H1 (cell line): ENCODE data around the gene DNAJB1. TPM values are rescaled to one million over a fixed set of nuclear protein-coding genes. Genes with fewer than 3 reads are reported as not detected.
A peak's percentile ranks its signal among the peaks of the same experiment; 100 is the strongest.

Source experiments
- ASH2L ChIP-seq: fragments of 200-600, 300-600 bp; sonication (generic); IDR thresholded peaks from one replicate; pipeline ENCODE4 v1.7.1; 2017; ENCODE audit warnings: low read length
- EZH2 ChIP-seq: fragments of 200-600 bp; sonication (generic); IDR thresholded peaks from 2 replicates; pipeline ENCODE4 v1.7.1; 2012; ENCODE audit warnings: low read depth, mild to moderate bottlenecking, moderate library complexity, low read length, inconsistent platforms; ENCODE audit not compliant: severe bottlenecking
- KDM1A ChIP-seq: fragments of 200-600, 300-600 bp; sonication (generic); IDR thresholded peaks from 2 replicates; pipeline ENCODE4 v1.7.1; 2016; ENCODE audit warnings: mild to moderate bottlenecking, low read length, borderline replicate concordance
- KDM4A ChIP-seq: IDR thresholded peaks from one replicate; pipeline ENCODE4 v1.7.1; 2012; ENCODE audit warnings: low read depth, mild to moderate bottlenecking, moderate library complexity, low read length, inconsistent platforms; ENCODE audit not compliant: severe bottlenecking
- KDM5A ChIP-seq: fragments of 200-600 bp; IDR thresholded peaks from 2 replicates; pipeline ENCODE4 v1.7.1; 2012; ENCODE audit warnings: mild to moderate bottlenecking, low read length, inconsistent platforms, mixed read lengths
- NRF1 ChIP-seq: IDR thresholded peaks from 2 replicates; pipeline ENCODE4 v1.6.1; 2011; ENCODE audit warnings: mild to moderate bottlenecking, low read depth, low read length, improper control_type of control experiment
- PHF8 ChIP-seq: fragments of 200-600 bp; sonication (generic); conservative IDR thresholded peaks from 2 replicates; pipeline ENCODE4 v1.7.1; 2012; ENCODE audit warnings: low read depth, mild to moderate bottlenecking, inconsistent platforms, low read length, moderate library complexity
- SIN3A ChIP-seq, 2 experiments: IDR thresholded peaks in 1 of 2; conservative IDR thresholded peaks in 1 of 2; 2 replicates each; pipeline ENCODE4 v1.6.1; 2011 to 2012; ENCODE audit warnings: low read length in 2 of 2, improper control_type of control experiment in 1 of 2, low read depth in 1 of 2, mild to moderate bottlenecking in 1 of 2
- TAF1 ChIP-seq: IDR thresholded peaks from 2 replicates; pipeline ENCODE4 v1.6.1; 2011; ENCODE audit warnings: mild to moderate bottlenecking, low read depth, low read length
- polyA plus RNA-seq, 7 experiments: library from polyadenylated mRNA; depleted of rRNA in 3 of 7; stranded (reverse) in 5 of 7; unstranded in 2 of 7; fragments of >200 nt in 5 of 7; fragments of 200-250 nt in 2 of 7; gene quantifications; 1 replicate in 5 of 7; 2 replicates in 1 of 7; 4 replicates in 1 of 7; pipeline versions ENCODE4 v1.2.1 to v1.2.3, GENCODE V29; 2011 to 2013; ENCODE audit warnings: missing spikeins in 2 of 7, mixed read lengths in 2 of 7
- total RNA-seq: library from RNA; stranded (reverse); fragmentation: NEBNext Ultra II Directional; extraction: Animal tissue kit (Norgen Biotek cat#: 25700); gene quantifications from 2 replicates; pipeline ENCODE4 v1.2.1, GENCODE V29; 2021
- TF ChIP-seq, protein P1 (sequence below): fragments of 300-600 bp; sonication (generic); IDR thresholded peaks from 2 replicates; pipeline ENCODE4 v1.7.1; 2012; ENCODE audit warnings: low read length, moderate library complexity, mild to moderate bottlenecking, inconsistent platforms; ENCODE audit not compliant: insufficient replicate concordance

The DNAJB1 gene
- total and polyA plus RNA-seq, 2 of the 8 experiments (the other 6 are each of a cell fraction or from before 2014, with no cell fraction given): 62.9 to 64.3 TPM

DNA sequence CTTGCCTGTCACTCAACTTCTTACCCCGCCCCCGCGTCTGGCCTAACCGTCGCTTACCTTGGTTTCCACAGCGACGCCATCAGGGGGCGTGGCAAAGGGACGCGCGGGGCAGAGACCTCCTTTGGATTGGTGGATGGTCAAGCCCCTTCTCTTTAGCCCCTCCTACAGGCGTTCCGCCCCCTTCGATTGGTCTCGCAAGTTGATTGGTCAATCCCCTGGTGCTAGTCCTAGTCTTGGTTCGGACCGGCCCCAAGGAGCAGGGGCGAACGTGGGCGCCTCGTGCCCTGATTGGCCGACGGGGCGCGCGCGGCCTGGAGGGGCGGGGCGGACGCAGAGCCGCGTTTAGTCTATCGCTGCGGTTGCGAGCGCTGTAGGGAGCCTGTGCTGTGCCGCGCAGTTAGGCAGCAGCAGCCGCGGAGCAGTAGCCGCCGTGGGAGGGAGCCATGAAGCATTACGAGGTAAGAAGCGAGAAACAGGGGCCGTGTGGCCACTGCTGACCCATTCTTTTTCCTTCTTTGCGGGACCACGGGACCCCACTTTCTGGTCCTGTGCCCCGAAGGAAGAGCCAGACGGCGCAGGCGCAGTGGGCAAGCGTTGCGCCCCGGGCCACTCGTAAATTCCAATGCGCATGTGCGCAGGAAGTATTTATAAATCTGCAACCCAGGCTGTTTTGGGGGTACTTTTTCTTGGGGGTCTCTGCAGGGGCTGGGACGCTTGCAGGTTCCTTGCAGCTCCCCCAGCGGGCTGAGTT is 11.2 kb upstream of the DNAJB1 start, which contains the start of gene TECR (continued):
- TF ChIP-seq, protein P1, sequence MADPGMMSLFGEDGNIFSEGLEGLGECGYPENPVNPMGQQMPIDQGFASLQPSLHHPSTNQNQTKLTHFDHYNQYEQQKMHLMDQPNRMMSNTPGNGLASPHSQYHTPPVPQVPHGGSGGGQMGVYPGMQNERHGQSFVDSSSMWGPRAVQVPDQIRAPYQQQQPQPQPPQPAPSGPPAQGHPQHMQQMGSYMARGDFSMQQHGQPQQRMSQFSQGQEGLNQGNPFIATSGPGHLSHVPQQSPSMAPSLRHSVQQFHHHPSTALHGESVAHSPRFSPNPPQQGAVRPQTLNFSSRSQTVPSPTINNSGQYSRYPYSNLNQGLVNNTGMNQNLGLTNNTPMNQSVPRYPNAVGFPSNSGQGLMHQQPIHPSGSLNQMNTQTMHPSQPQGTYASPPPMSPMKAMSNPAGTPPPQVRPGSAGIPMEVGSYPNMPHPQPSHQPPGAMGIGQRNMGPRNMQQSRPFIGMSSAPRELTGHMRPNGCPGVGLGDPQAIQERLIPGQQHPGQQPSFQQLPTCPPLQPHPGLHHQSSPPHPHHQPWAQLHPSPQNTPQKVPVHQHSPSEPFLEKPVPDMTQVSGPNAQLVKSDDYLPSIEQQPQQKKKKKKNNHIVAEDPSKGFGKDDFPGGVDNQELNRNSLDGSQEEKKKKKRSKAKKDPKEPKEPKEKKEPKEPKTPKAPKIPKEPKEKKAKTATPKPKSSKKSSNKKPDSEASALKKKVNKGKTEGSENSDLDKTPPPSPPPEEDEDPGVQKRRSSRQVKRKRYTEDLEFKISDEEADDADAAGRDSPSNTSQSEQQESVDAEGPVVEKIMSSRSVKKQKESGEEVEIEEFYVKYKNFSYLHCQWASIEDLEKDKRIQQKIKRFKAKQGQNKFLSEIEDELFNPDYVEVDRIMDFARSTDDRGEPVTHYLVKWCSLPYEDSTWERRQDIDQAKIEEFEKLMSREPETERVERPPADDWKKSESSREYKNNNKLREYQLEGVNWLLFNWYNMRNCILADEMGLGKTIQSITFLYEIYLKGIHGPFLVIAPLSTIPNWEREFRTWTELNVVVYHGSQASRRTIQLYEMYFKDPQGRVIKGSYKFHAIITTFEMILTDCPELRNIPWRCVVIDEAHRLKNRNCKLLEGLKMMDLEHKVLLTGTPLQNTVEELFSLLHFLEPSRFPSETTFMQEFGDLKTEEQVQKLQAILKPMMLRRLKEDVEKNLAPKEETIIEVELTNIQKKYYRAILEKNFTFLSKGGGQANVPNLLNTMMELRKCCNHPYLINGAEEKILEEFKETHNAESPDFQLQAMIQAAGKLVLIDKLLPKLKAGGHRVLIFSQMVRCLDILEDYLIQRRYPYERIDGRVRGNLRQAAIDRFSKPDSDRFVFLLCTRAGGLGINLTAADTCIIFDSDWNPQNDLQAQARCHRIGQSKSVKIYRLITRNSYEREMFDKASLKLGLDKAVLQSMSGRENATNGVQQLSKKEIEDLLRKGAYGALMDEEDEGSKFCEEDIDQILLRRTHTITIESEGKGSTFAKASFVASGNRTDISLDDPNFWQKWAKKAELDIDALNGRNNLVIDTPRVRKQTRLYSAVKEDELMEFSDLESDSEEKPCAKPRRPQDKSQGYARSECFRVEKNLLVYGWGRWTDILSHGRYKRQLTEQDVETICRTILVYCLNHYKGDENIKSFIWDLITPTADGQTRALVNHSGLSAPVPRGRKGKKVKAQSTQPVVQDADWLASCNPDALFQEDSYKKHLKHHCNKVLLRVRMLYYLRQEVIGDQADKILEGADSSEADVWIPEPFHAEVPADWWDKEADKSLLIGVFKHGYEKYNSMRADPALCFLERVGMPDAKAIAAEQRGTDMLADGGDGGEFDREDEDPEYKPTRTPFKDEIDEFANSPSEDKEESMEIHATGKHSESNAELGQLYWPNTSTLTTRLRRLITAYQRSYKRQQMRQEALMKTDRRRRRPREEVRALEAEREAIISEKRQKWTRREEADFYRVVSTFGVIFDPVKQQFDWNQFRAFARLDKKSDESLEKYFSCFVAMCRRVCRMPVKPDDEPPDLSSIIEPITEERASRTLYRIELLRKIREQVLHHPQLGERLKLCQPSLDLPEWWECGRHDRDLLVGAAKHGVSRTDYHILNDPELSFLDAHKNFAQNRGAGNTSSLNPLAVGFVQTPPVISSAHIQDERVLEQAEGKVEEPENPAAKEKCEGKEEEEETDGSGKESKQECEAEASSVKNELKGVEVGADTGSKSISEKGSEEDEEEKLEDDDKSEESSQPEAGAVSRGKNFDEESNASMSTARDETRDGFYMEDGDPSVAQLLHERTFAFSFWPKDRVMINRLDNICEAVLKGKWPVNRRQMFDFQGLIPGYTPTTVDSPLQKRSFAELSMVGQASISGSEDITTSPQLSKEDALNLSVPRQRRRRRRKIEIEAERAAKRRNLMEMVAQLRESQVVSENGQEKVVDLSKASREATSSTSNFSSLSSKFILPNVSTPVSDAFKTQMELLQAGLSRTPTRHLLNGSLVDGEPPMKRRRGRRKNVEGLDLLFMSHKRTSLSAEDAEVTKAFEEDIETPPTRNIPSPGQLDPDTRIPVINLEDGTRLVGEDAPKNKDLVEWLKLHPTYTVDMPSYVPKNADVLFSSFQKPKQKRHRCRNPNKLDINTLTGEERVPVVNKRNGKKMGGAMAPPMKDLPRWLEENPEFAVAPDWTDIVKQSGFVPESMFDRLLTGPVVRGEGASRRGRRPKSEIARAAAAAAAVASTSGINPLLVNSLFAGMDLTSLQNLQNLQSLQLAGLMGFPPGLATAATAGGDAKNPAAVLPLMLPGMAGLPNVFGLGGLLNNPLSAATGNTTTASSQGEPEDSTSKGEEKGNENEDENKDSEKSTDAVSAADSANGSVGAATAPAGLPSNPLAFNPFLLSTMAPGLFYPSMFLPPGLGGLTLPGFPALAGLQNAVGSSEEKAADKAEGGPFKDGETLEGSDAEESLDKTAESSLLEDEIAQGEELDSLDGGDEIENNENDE: no peak
- TF ChIP-seq TAF1: peak; percentile 89
- TF ChIP-seq PHF8: peak; percentile 98
- TF ChIP-seq KDM1A: no peak
- TF ChIP-seq NRF1: peak; percentile 79
- no peak for TF ChIP-seq KDM5A
- TF ChIP-seq KDM4A: peak; percentile 87
- TF ChIP-seq ASH2L: peak; percentile 94
- peak in 1 of 2 experiments; percentile 75; a peak in 2 of 4 replicates for TF ChIP-seq SIN3A (conservative IDR thresholded peaks at IDR 0.05 in 1 of 2, IDR thresholded peaks at IDR 0.05 in 1 of 2; ENCODE audit: low read depth in 1 of 2, low read length in 2 of 2)
- no peak for TF ChIP-seq EZH2
